Measurements from ENCODE around the gene LTBP3.

DNA sequence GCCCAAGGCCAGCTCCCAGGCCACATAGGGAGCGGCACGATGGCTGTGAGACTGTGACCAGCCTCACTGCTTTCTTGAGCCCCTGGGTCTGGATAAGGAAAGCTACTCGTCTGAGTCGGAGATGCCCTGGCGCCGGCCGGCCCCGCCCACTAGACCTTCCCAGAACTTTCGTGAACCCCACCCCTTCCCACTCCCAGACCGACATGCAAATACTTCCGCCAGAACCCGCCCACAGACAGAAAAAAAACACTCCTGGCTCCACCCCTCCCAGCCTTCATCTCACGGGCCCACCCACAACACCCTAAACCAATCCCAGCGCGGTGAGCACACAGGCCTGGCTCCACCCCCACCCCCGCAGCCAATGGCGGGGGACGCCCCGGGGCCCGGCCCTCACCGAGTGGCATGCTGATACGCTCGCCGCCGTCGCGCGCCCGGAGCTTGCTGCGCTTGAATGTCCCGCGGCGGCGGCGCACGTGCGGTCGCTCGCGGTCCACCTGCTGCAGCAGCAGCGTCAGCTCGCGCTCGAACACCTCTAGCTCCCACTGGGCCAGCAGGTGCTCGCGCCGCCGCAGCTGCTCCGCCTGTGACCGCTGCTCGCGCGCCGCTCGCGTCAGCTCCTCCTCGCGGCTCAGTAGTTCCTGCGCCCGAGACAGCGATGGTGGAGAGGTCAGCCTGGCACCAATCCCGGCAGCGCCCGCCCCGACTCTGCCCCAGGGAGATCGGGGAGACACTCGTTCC, 48.9 kb upstream of the LTBP3 start:
- TF ChIP-seq, protein P1, sequence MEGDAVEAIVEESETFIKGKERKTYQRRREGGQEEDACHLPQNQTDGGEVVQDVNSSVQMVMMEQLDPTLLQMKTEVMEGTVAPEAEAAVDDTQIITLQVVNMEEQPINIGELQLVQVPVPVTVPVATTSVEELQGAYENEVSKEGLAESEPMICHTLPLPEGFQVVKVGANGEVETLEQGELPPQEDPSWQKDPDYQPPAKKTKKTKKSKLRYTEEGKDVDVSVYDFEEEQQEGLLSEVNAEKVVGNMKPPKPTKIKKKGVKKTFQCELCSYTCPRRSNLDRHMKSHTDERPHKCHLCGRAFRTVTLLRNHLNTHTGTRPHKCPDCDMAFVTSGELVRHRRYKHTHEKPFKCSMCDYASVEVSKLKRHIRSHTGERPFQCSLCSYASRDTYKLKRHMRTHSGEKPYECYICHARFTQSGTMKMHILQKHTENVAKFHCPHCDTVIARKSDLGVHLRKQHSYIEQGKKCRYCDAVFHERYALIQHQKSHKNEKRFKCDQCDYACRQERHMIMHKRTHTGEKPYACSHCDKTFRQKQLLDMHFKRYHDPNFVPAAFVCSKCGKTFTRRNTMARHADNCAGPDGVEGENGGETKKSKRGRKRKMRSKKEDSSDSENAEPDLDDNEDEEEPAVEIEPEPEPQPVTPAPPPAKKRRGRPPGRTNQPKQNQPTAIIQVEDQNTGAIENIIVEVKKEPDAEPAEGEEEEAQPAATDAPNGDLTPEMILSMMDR (conservative IDR thresholded peaks at IDR 0.05; ENCODE audit: low read length): no peak
- TF ChIP-seq EZH2phosphoT487 (IDR thresholded peaks at IDR 0.05; ENCODE audit: borderline replicate concordance, low read depth, low read length): no peak

Measured in OCI-LY7 (cell line).